Measurements from ENCODE around the gene SEMA6C. TPM values are rescaled to one million over a fixed set of nuclear protein-coding genes. Genes with fewer than 3 reads are reported as not detected.

The SEMA6C gene
- total and polyA plus RNA-seq, 4 donors, result 1.4 to 1.5 (median 1.4) TPM

- Histone ChIP-seq H3K9ac (ENCODE audit: low read depth in 1 of 2, low read length in 2 of 2) (no peak overlapping the region), H3K36me3 (ENCODE audit: control insufficient read depth in 4 of 4, insufficient read depth in 3 of 4, low read depth in 1 of 4, low read length in 3 of 4) (peaks cover 0 to 7% (median 0%) of the 10 kb centered on the region in 4 donors), H3K27ac (ENCODE audit: low read depth in 1 of 2, low read length in 2 of 2) (no peak overlapping the region)
Measured at GRCh38 chr1:151143986-151144385, 2.4 kb downstream of the SEMA6C start.

GRCh38 chr1:151143057-151143435 lies 3.4 kb downstream of the SEMA6C start:
- DNase-seq (ENCODE audit: low spot score), result no peak
- H3K27me3 ChIP-seq (ENCODE audit: control insufficient read depth in 4 of 4, insufficient read depth in 4 of 4, low read length in 3 of 4), result no peaks in the 10 kb centered on the region
- H3K4me1 ChIP-seq (ENCODE audit: control insufficient read depth in 4 of 4, insufficient read depth in 4 of 4, low read length in 3 of 4), result peaks cover 0 to 25% (median 15%) of the 10 kb centered on the region in 4 donors
- peaks cover 0 to 7% (median 0%) of the 10 kb centered on the region in 4 donors for H3K36me3 ChIP-seq (ENCODE audit: control insufficient read depth in 4 of 4, insufficient read depth in 3 of 4, low read depth in 1 of 4, low read length in 3 of 4)
- 76% methylated on average over 7 of the region's 7 CpGs for WGBS
- no peak overlapping the region for H3K9ac ChIP-seq (ENCODE audit: low read depth in 1 of 2, low read length in 2 of 2)
- no peaks in the 10 kb centered on the region for H3K9me3 ChIP-seq (ENCODE audit: control insufficient read depth in 4 of 4, low read length in 3 of 4)
- no peak overlapping the region for H3K27ac ChIP-seq (ENCODE audit: low read depth in 1 of 2, low read length in 2 of 2)
- H3K4me3 ChIP-seq (ENCODE audit: low read depth in 1 of 3, low read length in 3 of 3), result no peak overlapping the region
- TF ChIP-seq RXRA (IDR thresholded peaks at IDR 0.05) (no peak), MAX (IDR thresholded peaks at IDR 0.05) (no peak), TAF1 (conservative IDR thresholded peaks at IDR 0.05) (no peak), NR2F2 (IDR thresholded peaks at IDR 0.05) (no peak), RAD21 (IDR thresholded peaks at IDR 0.05) (no peak), REST (IDR thresholded peaks at IDR 0.05) (no peak), GABPA (IDR thresholded peaks at IDR 0.05 in 1 of 2, conservative IDR thresholded peaks at IDR 0.05 in 1 of 2) (no peak), EGR1 (IDR thresholded peaks at IDR 0.05; ENCODE audit: low read depth in 2 of 2) (no peak), FOXA2 (IDR thresholded peaks at IDR 0.05) (no peak), HNF4G (IDR thresholded peaks at IDR 0.05) (no peak), SP1 (IDR thresholded peaks at IDR 0.05) (no peak), JUND (IDR thresholded peaks at IDR 0.05) (no peak), CTCF (IDR thresholded peaks at IDR 0.05; ENCODE audit: low read depth, low read length, missing input control) (no peak), FOXA1 (IDR thresholded peaks at IDR 0.05) (no peak), YY1 (IDR thresholded peaks at IDR 0.05) (no peak), HNF4A (conservative IDR thresholded peaks at IDR 0.05) (no peak), ATF3 (IDR thresholded peaks at IDR 0.05) (no peak), ZBTB33 (IDR thresholded peaks at IDR 0.05) (no peak)

More at GRCh38 chr1:151143986-151144385, 2.4 kb downstream of the SEMA6C start:
- Histone ChIP-seq H3K4me1 (ENCODE audit: control insufficient read depth in 4 of 4, insufficient read depth in 4 of 4, low read length in 3 of 4) (peaks cover 0 to 25% (median 16%) of the 10 kb centered on the region in 4 donors), H3K27me3 (ENCODE audit: control insufficient read depth in 4 of 4, insufficient read depth in 4 of 4, low read length in 3 of 4) (no peaks in the 10 kb centered on the region), H3K4me3 (ENCODE audit: low read depth in 1 of 3, low read length in 3 of 3) (no peak overlapping the region), H3K9me3 (ENCODE audit: control insufficient read depth in 4 of 4, low read length in 3 of 4) (no peaks in the 10 kb centered on the region)
- 79% methylated on average over 5 of the region's 5 CpGs for WGBS
- TF ChIP-seq RXRA (IDR thresholded peaks at IDR 0.05) (no peak), FOXA2 (IDR thresholded peaks at IDR 0.05) (no peak), TAF1 (conservative IDR thresholded peaks at IDR 0.05) (no peak), CTCF (IDR thresholded peaks at IDR 0.05; ENCODE audit: low read depth, low read length, missing input control) (no peak), EGR1 (IDR thresholded peaks at IDR 0.05; ENCODE audit: low read depth in 2 of 2) (no peak), FOXA1 (IDR thresholded peaks at IDR 0.05) (no peak), JUND (IDR thresholded peaks at IDR 0.05) (no peak), SP1 (IDR thresholded peaks at IDR 0.05) (no peak)
- DNase-seq (ENCODE audit: low spot score), result no peak

Measured in liver (tissue), 9 donors.